HS-5 (cell line): Measurements from ENCODE around the gene CGB2.
"Not testable (repeated sequence)": the region's sequence is repeated elsewhere in the genome, so short reads cannot be mapped to it uniquely, and the experiment has no call there.

ENCODE experiments used
- DNase-seq: peaks from one replicate; pipeline ENCODE4 v3.0.0-alpha.2; 2012; ENCODE audit warnings: low read depth

Gene CGB2

GRCh38 chr19:49010453-49010852 is 21.2 kb upstream of the CGB2 start:
- DNase-seq: no peak

- DNase-seq: no peak
Observed at GRCh38 chr19:49011194-49011593, 20.5 kb upstream of the CGB2 start.

- DNase-seq: no peak
Observed at GRCh38 chr19:49014123-49014869, 17.4 kb upstream of the CGB2 start.

GRCh38 chr19:49014870-49015255 is 16.8 kb upstream of the CGB2 start:
- no peak for DNase-seq

GRCh38 chr19:49016067-49016839 is 15.4 kb upstream of the CGB2 start:
- DNase-seq: no peak

GRCh38 chr19:49017041-49017665 is 14.5 kb upstream of the CGB2 start, which contains the start of gene LHB:
Gene LHB (minus strand): TSS chr19:49017091. CDS start chr19:49017081, 10 bp downstream.
- no peak for DNase-seq

GRCh38 chr19:49017666-49018351 is 13.9 kb upstream of the CGB2 start:
- DNase-seq: no peak

GRCh38 chr19:49018388-49019241 is 13.1 kb upstream of the CGB2 start:
- DNase-seq: not testable (repeated sequence)

- DNase-seq: no peak
Observed at GRCh38 chr19:49019242-49019932, 12.3 kb upstream of the CGB2 start.

GRCh38 chr19:49020342-49020741 is 11.3 kb upstream of the CGB2 start:
- no peak for DNase-seq

- no peak for DNase-seq
Observed at GRCh38 chr19:49020931-49021895, 10.5 kb upstream of the CGB2 start.

- DNase-seq: no peak
Observed at GRCh38 chr19:49022116-49022515, 9.6 kb upstream of the CGB2 start.

GRCh38 chr19:49024233-49024632 is 7.5 kb upstream of the CGB2 start, which contains the start of gene CGB3:
Gene CGB3 (minus strand): TSS chr19:49024333. CDS start chr19:49023971, 362 bp downstream.
- DNase-seq: not testable (repeated sequence)

GRCh38 chr19:49025088-49025487 is 6.6 kb upstream of the CGB2 start:
- not testable (repeated sequence) for DNase-seq

- DNase-seq: not testable (repeated sequence)
Observed at GRCh38 chr19:49025599-49025998, 6.1 kb upstream of the CGB2 start.

- not testable (repeated sequence) for DNase-seq
Observed at GRCh38 chr19:49028686-49029085, 3.0 kb upstream of the CGB2 start.

GRCh38 chr19:49029749-49030148 is 1.9 kb upstream of the CGB2 start:
- DNase-seq: not testable (repeated sequence)

GRCh38 chr19:49030323-49030722 is 1.4 kb upstream of the CGB2 start:
- not testable (repeated sequence) for DNase-seq

GRCh38 chr19:49036815-49037214 is 5.1 kb downstream of the CGB2 start, which contains the start of gene CGB1:
Gene CGB1 (minus strand): TSS chr19:49036895. CDS start chr19:49036711, 184 bp downstream.
- not testable (repeated sequence) for DNase-seq
